OCI-LY1 (cell line): Measurements from ENCODE around the gene IGSF6.

ENCODE experiments used
- H2AFZ ChIP-seq: fragments of 200-600 bp; sonication (generic), shearing (Covaris generic); 2 replicates; pipeline ENCODE4 v1.6.0; 2014; ENCODE audit warnings: antibody characterized with exemption, mild to moderate bottlenecking, low read length
- H3F3A ChIP-seq: fragments of 200-600 bp; sonication (generic), shearing (Covaris generic); 2 replicates; pipeline ENCODE4 v1.6.0; 2014; ENCODE audit warnings: mild to moderate bottlenecking, antibody characterized with exemption, low read length, moderate library complexity; ENCODE audit not compliant: insufficient read depth
- H3K27ac ChIP-seq: fragments of 200-600 bp; sonication (generic); 2 replicates; pipeline ENCODE4 v1.5.1; 2014; ENCODE audit warnings: low read length, mixed run types, mild to moderate bottlenecking, low read depth; ENCODE audit not compliant: poor library complexity, severe bottlenecking
- H3K27me3 ChIP-seq: fragments of 200-600 bp; sonication (generic); 2 replicates; pipeline ENCODE4 v1.6.0; 2014; ENCODE audit warnings: antibody characterized with exemption, mild to moderate bottlenecking, low read length, moderate library complexity; ENCODE audit not compliant: insufficient read depth
- H3K36me3 ChIP-seq: fragments of 200-600 bp; sonication (generic); 2 replicates; pipeline ENCODE4 v1.6.1; 2014; ENCODE audit warnings: mild to moderate bottlenecking, antibody characterized with exemption, low read length, moderate library complexity, mixed read lengths; ENCODE audit not compliant: insufficient read depth
- H3K4me1 ChIP-seq: fragments of 200-600 bp; sonication (generic); 2 replicates; pipeline ENCODE4 v1.5.1; 2014; ENCODE audit warnings: mild to moderate bottlenecking, low read length, moderate library complexity; ENCODE audit not compliant: insufficient read depth, severe bottlenecking
- H3K4me2 ChIP-seq: fragments of 200-600 bp; sonication (generic), shearing (Covaris generic); 2 replicates; pipeline ENCODE4 v1.6.1; 2014; ENCODE audit warnings: low read length
- H3K4me3 ChIP-seq: fragments of 200-600 bp; sonication (generic); 2 replicates; pipeline ENCODE4 v1.5.1; 2014; ENCODE audit warnings: low read length, low read depth, mild to moderate bottlenecking, mixed read lengths; ENCODE audit not compliant: poor library complexity, severe bottlenecking
- H3K79me2 ChIP-seq: fragments of 200-600 bp; shearing (Covaris generic); 2 replicates; pipeline ENCODE4 v1.6.1; 2016; ENCODE audit warnings: mixed run types, low read length, mixed read lengths; ENCODE audit not compliant: insufficient read depth
- H3K9ac ChIP-seq: fragments of 200-600 bp; sonication (generic), shearing (Covaris generic); 2 replicates; pipeline ENCODE4 v1.6.1; 2014; ENCODE audit warnings: mild to moderate bottlenecking, low read length, mixed read lengths
- H3K9me2 ChIP-seq: fragments of 200-600 bp; sonication (generic), shearing (Covaris generic); 2 replicates; pipeline ENCODE4 v1.6.1; 2014; ENCODE audit warnings: low read depth, mild to moderate bottlenecking, low read length, mixed read lengths
- H3K9me3 ChIP-seq: fragments of 200-600 bp; shearing (Covaris generic); 2 replicates; pipeline ENCODE4 v1.6.1; 2014; ENCODE audit warnings: low read length, mixed read lengths
- H4K20me1 ChIP-seq: fragments of 200-600 bp; sonication (generic), shearing (Covaris generic); 2 replicates; pipeline ENCODE4 v1.6.0; 2016; ENCODE audit warnings: mild to moderate bottlenecking, low read length; ENCODE audit not compliant: insufficient read depth
- CTCF ChIP-seq: fragments of 200-600 bp; sonication (generic), shearing (Covaris generic); IDR thresholded peaks from 2 replicates; pipeline ENCODE4 v1.5.1; 2017; ENCODE audit warnings: mild to moderate bottlenecking, antibody characterized with exemption, low read length, moderate library complexity, mixed read lengths
- EZH2 ChIP-seq: fragments of 200-600 bp; sonication (generic), shearing (Covaris generic); IDR thresholded peaks from 2 replicates; pipeline ENCODE4 v1.8.0; 2017; ENCODE audit warnings: borderline replicate concordance, mixed run types, mild to moderate bottlenecking, antibody characterized with exemption, low read length, moderate library complexity, mixed read lengths

IGSF6 gene

GRCh38 chr16:21647562-21648164 is 4.7 kb downstream of the IGSF6 start:
- peak overlapping the region; percentile 83; the same call in 1 of the 2 replicates for H3K4me2 ChIP-seq
- peaks cover 15% of the 10 kb centered on the region for H3F3A ChIP-seq
- no peak overlapping the region for H3K4me3 ChIP-seq
- peak overlapping the region; percentile 6; the same call in 1 of the 2 replicates for H3K9ac ChIP-seq
- no peaks in the 10 kb centered on the region for H4K20me1 ChIP-seq
- peaks cover 5% of the 10 kb centered on the region; the same call in 1 of the 2 replicates for H3K79me2 ChIP-seq
- H2AFZ ChIP-seq: no peak overlapping the region
- no peaks in the 10 kb centered on the region for H3K9me2 ChIP-seq
- TF ChIP-seq CTCF: no peak
- TF ChIP-seq EZH2: no peak
- H3K27me3 ChIP-seq: no peaks in the 10 kb centered on the region
- H3K4me1 ChIP-seq: peaks cover 70% of the 10 kb centered on the region
- H3K36me3 ChIP-seq: no peaks in the 10 kb centered on the region
- peak overlapping the region; percentile 99 for H3K27ac ChIP-seq
- no peaks in the 10 kb centered on the region for H3K9me3 ChIP-seq

GRCh38 chr16:21646721-21647561 is 5.5 kb downstream of the IGSF6 start:
- H3K9me3 ChIP-seq: no peaks in the 10 kb centered on the region
- no peaks in the 10 kb centered on the region for H4K20me1 ChIP-seq
- peak overlapping the region; percentile 83 for H3K4me2 ChIP-seq
- peak overlapping the region; percentile 55 for H3K4me3 ChIP-seq
- no peaks in the 10 kb centered on the region for H3K36me3 ChIP-seq
- peaks cover 15% of the 10 kb centered on the region for H3F3A ChIP-seq
- peaks cover 12% of the 10 kb centered on the region for H3K79me2 ChIP-seq
- peak overlapping the region; percentile 99 for H3K27ac ChIP-seq
- TF ChIP-seq EZH2 (no peak), CTCF (no peak)
- H2AFZ ChIP-seq: no peak overlapping the region
- H3K27me3 ChIP-seq: no peaks in the 10 kb centered on the region
- peaks cover 78% of the 10 kb centered on the region for H3K4me1 ChIP-seq
- H3K9me2 ChIP-seq: no peaks in the 10 kb centered on the region
- peak overlapping the region; percentile 70; the same call in 1 of the 2 replicates for H3K9ac ChIP-seq

- H3K27me3 ChIP-seq: no peaks in the 10 kb centered on the region
- H3F3A ChIP-seq: peaks cover 15% of the 10 kb centered on the region
- no peaks in the 10 kb centered on the region for H3K9me2 ChIP-seq
- H3K27ac ChIP-seq: peak overlapping the region; percentile 99
- peaks cover 86% of the 10 kb centered on the region for H3K4me1 ChIP-seq
- no peaks in the 10 kb centered on the region for H3K36me3 ChIP-seq
- H3K9ac ChIP-seq: peak overlapping the region; percentile 70
- no peak overlapping the region for H2AFZ ChIP-seq
- H3K9me3 ChIP-seq: no peaks in the 10 kb centered on the region
- no peak for TF ChIP-seq CTCF
- TF ChIP-seq EZH2: no peak
- no peaks in the 10 kb centered on the region for H4K20me1 ChIP-seq
- peak overlapping the region; percentile 83 for H3K4me2 ChIP-seq
- H3K4me3 ChIP-seq: peak overlapping the region; percentile 55
- peaks cover 14% of the 10 kb centered on the region for H3K79me2 ChIP-seq
Observed at GRCh38 chr16:21646091-21646490, 6.3 kb downstream of the IGSF6 start.
